IMR-90 (cell line): ENCODE data around the gene VDR. TPM values are rescaled to one million over a fixed set of nuclear protein-coding genes. Genes with fewer than 3 reads are reported as not detected.

Experiments
- ATAC-seq: fragments of 200-7000 bp; cut with Tn5 transposase; 2 replicates; pipeline ENCODE4 v1.9.1; 2020; ENCODE audit warnings: low read depth, mild to moderate bottlenecking, moderate library complexity
- BruUV-seq: library from RNA; stranded (reverse); fragments of 400-500 nt; replicated peaks from 2 replicates; lab custom pipeline; 2021; lab: Mats Ljungman, UMichigan
- CTCF ChIA-PET: fragments of 300-600 bp; formaldehyde crosslinking; extraction: SDS; loops from one replicate; lab custom pipeline; 2021; ENCODE audit warnings: antibody characterized with exemption; lab: Yijun Ruan, JAX
- POLR2A ChIA-PET: fragments of 300-600 bp; sonication (Branson Sonifier 250); formaldehyde crosslinking; loops from one replicate; lab custom pipeline; 2022; ENCODE audit warnings: antibody characterized with exemption; ENCODE audit not compliant: unreplicated experiment; lab: Charles Lee
- DNase-seq: peaks from one replicate; pipeline ENCODE4 v3.0.0; 2013
- H2AFZ ChIP-seq: replicated peaks from 2 replicates; pipeline ENCODE3; 2013; ENCODE audit warnings: low read length, mild to moderate bottlenecking; ENCODE audit not compliant: poor library complexity
- H2AK5ac ChIP-seq: 2 replicates; pipeline ENCODE4 v1.6.1; 2013; ENCODE audit warnings: low read depth, low read length, inconsistent platforms
- H2AK9ac ChIP-seq: replicated peaks from 2 replicates; pipeline ENCODE3; 2013; ENCODE audit warnings: mild to moderate bottlenecking, low read depth, low read length, moderate library complexity; ENCODE audit not compliant: poor library complexity
- H2BK120ac ChIP-seq: 2 replicates; pipeline ENCODE4 v1.6.1; 2013; ENCODE audit warnings: low read depth, low read length, inconsistent platforms
- H2BK15ac ChIP-seq: 3 replicates; pipeline ENCODE4 v1.6.1; 2013; ENCODE audit warnings: low read depth, low read length, inconsistent platforms
- H2BK20ac ChIP-seq: 2 replicates; pipeline ENCODE4 v1.6.1; 2013; ENCODE audit warnings: low read depth, mild to moderate bottlenecking, inconsistent platforms, low read length, moderate library complexity
- H2BK5ac ChIP-seq: 2 replicates; pipeline ENCODE4 v1.6.1; 2013; ENCODE audit warnings: mild to moderate bottlenecking, low read depth, low read length, inconsistent platforms; ENCODE audit not compliant: poor library complexity, severe bottlenecking
- H3K14ac ChIP-seq: replicated peaks from 2 replicates; pipeline ENCODE4 v1.6.1; 2013; ENCODE audit warnings: low read depth, low read length, inconsistent platforms
- H3K18ac ChIP-seq: 2 replicates; pipeline ENCODE4 v1.6.1; 2013; ENCODE audit warnings: low read depth, low read length, control low read depth
- H3K23ac ChIP-seq: 2 replicates; pipeline ENCODE4 v1.6.1; 2013; ENCODE audit warnings: low read depth, low read length, inconsistent platforms
- H3K27ac ChIP-seq: 2 replicates; pipeline ENCODE4 v1.5.1; 2013; ENCODE audit warnings: mild to moderate bottlenecking, control low read depth, low read length; ENCODE audit not compliant: insufficient read depth
- H3K27me3 ChIP-seq: 2 replicates; pipeline ENCODE4 v1.6.1; 2013; ENCODE audit warnings: low read length; ENCODE audit not compliant: control insufficient read depth, insufficient read depth
- H3K36me3 ChIP-seq: 2 replicates; pipeline ENCODE4 v1.6.1; 2013; ENCODE audit warnings: low read length, mixed read lengths; ENCODE audit not compliant: control insufficient read depth, insufficient read depth
- H3K4ac ChIP-seq: 2 replicates; pipeline ENCODE4 v1.6.1; 2013; ENCODE audit warnings: low read depth, low read length, inconsistent platforms
- H3K4me1 ChIP-seq: 2 replicates; pipeline ENCODE4 v1.6.1; 2013; ENCODE audit warnings: low read length, mixed read lengths; ENCODE audit not compliant: control insufficient read depth, insufficient read depth
- H3K4me2 ChIP-seq: 2 replicates; pipeline ENCODE4 v1.6.1; 2013; ENCODE audit warnings: low read depth, mild to moderate bottlenecking, control low read depth, low read length, moderate library complexity
- H3K4me3 ChIP-seq: 2 replicates; pipeline ENCODE4 v1.5.1; 2013; ENCODE audit warnings: low read depth, mild to moderate bottlenecking, control low read depth, low read length, moderate library complexity; ENCODE audit not compliant: insufficient read depth
- H3K56ac ChIP-seq: 2 replicates; pipeline ENCODE4 v1.6.1; 2013; ENCODE audit warnings: low read length, inconsistent platforms; ENCODE audit not compliant: insufficient read depth; ENCODE audit errors: extremely low read depth
- H3K79me1 ChIP-seq, 2 experiments: 2 replicates each; pipeline ENCODE4 v1.6.1; 2013; ENCODE audit warnings: low read length in 2 of 2, inconsistent platforms in 1 of 2, low read depth in 1 of 2
- H3K9ac ChIP-seq: 2 replicates; pipeline ENCODE4 v1.6.1; 2013; ENCODE audit warnings: low read depth, low read length, control low read depth
- H3K9me1 ChIP-seq: 2 replicates; pipeline ENCODE4 v1.6.1; 2013; ENCODE audit warnings: low read length, inconsistent platforms; ENCODE audit not compliant: insufficient read depth
- H3K9me3 ChIP-seq: 2 replicates; pipeline ENCODE4 v1.6.1; 2013; ENCODE audit warnings: low read length; ENCODE audit not compliant: control insufficient read depth, insufficient read depth
- H4K20me1 ChIP-seq: 2 replicates; pipeline ENCODE4 v1.6.1; 2013; ENCODE audit warnings: low read length, inconsistent platforms; ENCODE audit not compliant: insufficient read depth
- H4K5ac ChIP-seq: 2 replicates; pipeline ENCODE4 v1.6.1; 2013; ENCODE audit warnings: mild to moderate bottlenecking, low read depth, low read length, control low read depth
- H4K8ac ChIP-seq, 2 experiments: 2 replicates each; pipeline ENCODE4 v1.6.1; 2013; ENCODE audit warnings: low read depth in 2 of 2, low read length in 2 of 2, control low read depth in 1 of 2, inconsistent platforms in 1 of 2
- H4K91ac ChIP-seq: 2 replicates; pipeline ENCODE4 v1.6.1; 2013; ENCODE audit warnings: low read depth, low read length, inconsistent platforms; ENCODE audit not compliant: insufficient read depth
- BHLHE40 ChIP-seq: fragments of 150-350 bp; IDR thresholded peaks from 2 replicates; pipeline ENCODE4 v1.6.1; 2016; ENCODE audit warnings: mild to moderate bottlenecking, low read depth, low read length
- CEBPB ChIP-seq: IDR thresholded peaks from 2 replicates; pipeline ENCODE4 v1.6.1; 2012; ENCODE audit warnings: low read depth, low read length, improper control_type of control experiment
- FOS ChIP-seq: fragments of 150-350 bp; IDR thresholded peaks from 2 replicates; pipeline ENCODE4 v1.6.1; 2016; ENCODE audit warnings: low read depth, low read length
- MAFK ChIP-seq: IDR thresholded peaks from 2 replicates; pipeline ENCODE4 v1.6.1; 2012; ENCODE audit warnings: low read depth, low read length, improper control_type of control experiment
- MXI1 ChIP-seq: IDR thresholded peaks from 2 replicates; pipeline ENCODE4 v1.6.1; 2012; ENCODE audit warnings: low read depth, mild to moderate bottlenecking, low read length, moderate library complexity, borderline replicate concordance
- POLR2A ChIP-seq: IDR thresholded peaks from 2 replicates; pipeline ENCODE4 v1.6.1; 2012; ENCODE audit warnings: mild to moderate bottlenecking, low read depth, low read length
- RAD21 ChIP-seq: IDR thresholded peaks from 2 replicates; pipeline ENCODE4 v1.6.1; 2012; ENCODE audit warnings: low read length, improper control_type of control experiment
- RCOR1 ChIP-seq: IDR thresholded peaks from 2 replicates; pipeline ENCODE4 v1.6.1; 2012; ENCODE audit warnings: mild to moderate bottlenecking, low read length, improper control_type of control experiment; ENCODE audit not compliant: insufficient replicate concordance
- RFX5 ChIP-seq: IDR thresholded peaks from 2 replicates; pipeline ENCODE4 v1.8.0; 2012; ENCODE audit warnings: low read depth, mild to moderate bottlenecking, low read length, moderate library complexity
- SMC3 ChIP-seq: fragments of 150-350 bp; IDR thresholded peaks from 2 replicates; pipeline ENCODE4 v1.6.1; 2016; ENCODE audit warnings: low read depth, mild to moderate bottlenecking, antibody characterized with exemption, low read length, moderate library complexity
- WGBS, 2 experiments: methylation state at CpG; one replicate each; pipeline versions ENCODE4 v1.1.5 to v1.1.7; 2013; ENCODE audit warnings: missing lambda C conversion rate in 2 of 2; ENCODE audit not compliant: insufficient read length in 1 of 2; ENCODE audit errors: extremely low coverage in 2 of 2; 5-methylcytosine and 5-hydroxymethylcytosine counted together
- dilution Hi-C: fragments of 300-500 bp; cut with HindIII; formaldehyde crosslinking; loops from one replicate; pipeline ENCODE4 v1.14.3; 2018; ENCODE audit warnings: low sequenced_read_pairs; ENCODE audit not compliant: unreplicated experiment
- in situ Hi-C: fragments of 300-500 bp; cut with MboI; formaldehyde crosslinking; loops from 3 replicates; pipeline ENCODE4 v1.14.3; 2019; ENCODE audit warnings: low sequenced_read_pairs, inconsistent platforms, mixed read lengths
- intact Hi-C: fragments of 100-400 bp; cut with micrococcal nuclease; formaldehyde crosslinking; loops from 2 replicates; pipeline ENCODE4 v1.10.0; 2022
- polyA plus RNA-seq, 3 experiments: library from polyadenylated mRNA; depleted of rRNA; stranded (reverse); fragments of >200 nt; gene quantifications; 2 replicates each; pipeline ENCODE4 v1.2.3, GENCODE V29; 2012; ENCODE audit warnings: low replicate concordance in 1 of 3
- total RNA-seq: library from RNA; depleted of rRNA; stranded (reverse); fragments of >200 nt; gene quantifications from 2 replicates; pipeline ENCODE4 v1.2.3, GENCODE V29; 2012
- TF ChIP-seq, protein P1 (sequence below): fragments of 150-350 bp; IDR thresholded peaks from 2 replicates; pipeline ENCODE4 v1.6.1; 2016; ENCODE audit warnings: low read depth, mild to moderate bottlenecking, low read length, moderate library complexity, borderline replicate concordance
- TF ChIP-seq, protein P2 (sequence below): conservative IDR thresholded peaks from 2 replicates; pipeline ENCODE4 v1.5.1; 2012; ENCODE audit warnings: mild to moderate bottlenecking, low read depth, low read length, improper control_type of control experiment

Gene VDR
- total and polyA plus RNA-seq, 2 of the 4 experiments (the other 2 are of a cell fraction) = 5.4 to 8.5 TPM

DNA sequence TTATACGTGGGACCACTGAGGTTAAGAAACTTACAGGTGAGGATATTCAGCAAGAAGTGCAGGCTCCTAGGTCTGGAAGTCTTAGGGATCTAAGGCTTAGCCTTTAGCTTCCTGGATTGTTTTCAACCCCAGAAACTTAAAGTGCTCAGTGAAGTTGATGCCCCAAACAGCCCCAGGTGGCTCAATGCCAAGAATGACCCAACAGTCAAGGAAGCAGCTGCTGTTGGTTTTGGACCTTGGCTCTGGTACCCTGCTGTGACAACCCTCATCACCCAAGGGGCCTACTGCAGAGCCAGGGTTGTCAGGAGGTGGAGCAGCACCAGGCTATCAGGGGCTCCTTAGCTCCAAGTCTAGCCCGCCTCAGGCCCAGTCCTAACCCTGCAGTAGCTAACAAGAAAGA is 36.8 kb downstream of the VDR start:
- H3K27ac ChIP-seq = peak overlapping the region; percentile 13; the same call in 1 of the 2 replicates
- dilution Hi-C loops = no loop called here
- POLR2A ChIA-PET = no interaction called here

More for the DNA sequence above, 36.8 kb downstream of the VDR start:
- no CpG with 5 or more reads among the region's 2 CpGs for WGBS, 2 experiments
- H4K5ac ChIP-seq = peak overlapping the region; percentile 19; the same call in 1 of the 2 replicates
- no peak overlapping the region for H3K4me3 ChIP-seq
- H2AK9ac ChIP-seq = peak overlapping the region; percentile 5
- peaks cover 18% of the 10 kb centered on the region for H3K4me1 ChIP-seq
- CTCF ChIA-PET = no interaction called here
- peak overlapping the region; percentile 57 for H2BK120ac ChIP-seq
- BruUV-seq = no TSS peak
- no peaks in the 10 kb centered on the region for H3K9me3 ChIP-seq
- no peak overlapping the region for H3K18ac ChIP-seq
- H3K4me2 ChIP-seq = no peak overlapping the region
- H4K8ac ChIP-seq = peak overlapping the region in 1 of 2 experiments; percentile 93; a peak in 3 of 4 replicates
- H3K23ac ChIP-seq = peak overlapping the region; percentile 20; the same call in 1 of the 2 replicates
- H2AFZ ChIP-seq = no peak overlapping the region
- no peaks in the 10 kb centered on the region for H3K27me3 ChIP-seq
- H3K4ac ChIP-seq = peak overlapping the region; percentile 67
- no peak overlapping the region for H3K9ac ChIP-seq
- peak overlapping the region; percentile 49; the same call in 1 of the 2 replicates for H4K91ac ChIP-seq
- H2BK20ac ChIP-seq = peak overlapping the region; percentile 94
- peaks cover 16% of the 10 kb centered on the region for H3K9me1 ChIP-seq
- H2BK15ac ChIP-seq = peak overlapping the region; percentile 20; the same call in 1 of the 3 replicates
- H2BK5ac ChIP-seq = peak overlapping the region; percentile 19
- intact Hi-C loops = no loop called here
- H2AK5ac ChIP-seq = peak overlapping the region; percentile 37; the same call in 1 of the 2 replicates
- peaks cover 0 to 12% of the 10 kb centered on the region in 2 experiments; a peak in 2 of 4 replicates for H3K79me1 ChIP-seq
- no peak for ATAC-seq
- in situ Hi-C loops = no loop called here
- no peak overlapping the region for H3K56ac ChIP-seq
- H3K36me3 ChIP-seq = no peaks in the 10 kb centered on the region
- no peak for DNase-seq
- TF ChIP-seq BHLHE40 (no peak), RAD21 (no peak), MXI1 (no peak), CEBPB (no peak), MAFK (no peak), RFX5 (no peak), FOS (no peak), RCOR1 (no peak), POLR2A (no peak), SMC3 (no peak)
- TF ChIP-seq, protein P1, sequence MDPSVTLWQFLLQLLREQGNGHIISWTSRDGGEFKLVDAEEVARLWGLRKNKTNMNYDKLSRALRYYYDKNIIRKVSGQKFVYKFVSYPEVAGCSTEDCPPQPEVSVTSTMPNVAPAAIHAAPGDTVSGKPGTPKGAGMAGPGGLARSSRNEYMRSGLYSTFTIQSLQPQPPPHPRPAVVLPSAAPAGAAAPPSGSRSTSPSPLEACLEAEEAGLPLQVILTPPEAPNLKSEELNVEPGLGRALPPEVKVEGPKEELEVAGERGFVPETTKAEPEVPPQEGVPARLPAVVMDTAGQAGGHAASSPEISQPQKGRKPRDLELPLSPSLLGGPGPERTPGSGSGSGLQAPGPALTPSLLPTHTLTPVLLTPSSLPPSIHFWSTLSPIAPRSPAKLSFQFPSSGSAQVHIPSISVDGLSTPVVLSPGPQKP = no peak
- TF ChIP-seq, protein P2, sequence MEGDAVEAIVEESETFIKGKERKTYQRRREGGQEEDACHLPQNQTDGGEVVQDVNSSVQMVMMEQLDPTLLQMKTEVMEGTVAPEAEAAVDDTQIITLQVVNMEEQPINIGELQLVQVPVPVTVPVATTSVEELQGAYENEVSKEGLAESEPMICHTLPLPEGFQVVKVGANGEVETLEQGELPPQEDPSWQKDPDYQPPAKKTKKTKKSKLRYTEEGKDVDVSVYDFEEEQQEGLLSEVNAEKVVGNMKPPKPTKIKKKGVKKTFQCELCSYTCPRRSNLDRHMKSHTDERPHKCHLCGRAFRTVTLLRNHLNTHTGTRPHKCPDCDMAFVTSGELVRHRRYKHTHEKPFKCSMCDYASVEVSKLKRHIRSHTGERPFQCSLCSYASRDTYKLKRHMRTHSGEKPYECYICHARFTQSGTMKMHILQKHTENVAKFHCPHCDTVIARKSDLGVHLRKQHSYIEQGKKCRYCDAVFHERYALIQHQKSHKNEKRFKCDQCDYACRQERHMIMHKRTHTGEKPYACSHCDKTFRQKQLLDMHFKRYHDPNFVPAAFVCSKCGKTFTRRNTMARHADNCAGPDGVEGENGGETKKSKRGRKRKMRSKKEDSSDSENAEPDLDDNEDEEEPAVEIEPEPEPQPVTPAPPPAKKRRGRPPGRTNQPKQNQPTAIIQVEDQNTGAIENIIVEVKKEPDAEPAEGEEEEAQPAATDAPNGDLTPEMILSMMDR = no peak
- peak overlapping the region; percentile 15 for H3K14ac ChIP-seq
- H4K20me1 ChIP-seq = no peaks in the 10 kb centered on the region
